Effector memory CD8-positive, alpha-beta T cell (primary cell): ENCODE data around the gene P4HB.

Experiments
- ATAC-seq: fragments of 150-1000 bp; cut with Tn5 transposase; replicated peaks from 2 replicates; pipeline ENCODE4 v1.10.0; 2021; ENCODE audit warnings: mild to moderate bottlenecking, moderate library complexity
- DNase-seq, 3 experiments: peaks; one replicate each; pipeline ENCODE4 v3.0.0; 2021
- H3K27ac Mint-ChIP-seq, 2 donors: one replicate each; pipeline ENCODE4 v1.8.0; 2022; ENCODE audit warnings: mild to moderate bottlenecking in 2 of 2, mixed read lengths in 2 of 2, moderate library complexity in 2 of 2
- H3K27me3 Mint-ChIP-seq, 2 donors: one replicate each; pipeline ENCODE4 v1.8.0; 2022; ENCODE audit warnings: mixed read lengths in 2 of 2
- H3K36me3 Mint-ChIP-seq: one replicate; pipeline ENCODE4 v1.8.0; 2022; ENCODE audit warnings: mild to moderate bottlenecking, moderate library complexity, mixed read lengths; ENCODE audit not compliant: insufficient read depth
- H3K4me1 Mint-ChIP-seq, 2 donors: one replicate each; pipeline ENCODE4 v1.8.0; 2022; ENCODE audit warnings: low read depth in 2 of 2, mixed read lengths in 2 of 2
- H3K4me3 Mint-ChIP-seq, 2 donors: one replicate each; pipeline ENCODE4 v1.8.0; 2022; ENCODE audit warnings: mild to moderate bottlenecking in 2 of 2, mixed read lengths in 2 of 2, moderate library complexity in 2 of 2
- H3K9me3 Mint-ChIP-seq, 2 donors: one replicate each; pipeline ENCODE4 v1.8.0; 2022; ENCODE audit warnings: mixed read lengths in 2 of 2

Gene P4HB

GRCh38 chr17:81858967-81859905, 1.1 kb downstream of the P4HB start:
- H3K27ac Mint-ChIP-seq: peak overlapping the region in 1 of 2 donors; percentile 95
- H3K4me3 Mint-ChIP-seq: peak overlapping the region; percentile 74 to 83
- no peak for ATAC-seq
- DNase-seq: no peak
- H3K36me3 Mint-ChIP-seq: peaks cover 75% of the 10 kb centered on the region
- no peaks in the 10 kb centered on the region for H3K27me3 Mint-ChIP-seq
- no peaks in the 10 kb centered on the region for H3K9me3 Mint-ChIP-seq
- H3K4me1 Mint-ChIP-seq: peaks cover 30 to 38% of the 10 kb centered on the region in 2 donors

GRCh38 chr17:81858170-81858966, 2.0 kb downstream of the P4HB start:
- Mint-ChIP-seq H3K9me3 (no peaks in the 10 kb centered on the region), H3K4me1 (peaks cover 26 to 34% of the 10 kb centered on the region in 2 donors), H3K36me3 (peaks cover 81% of the 10 kb centered on the region), H3K4me3 (peak overlapping the region in 1 of 2 donors; percentile 83), H3K27ac (no peak overlapping the region), H3K27me3 (no peaks in the 10 kb centered on the region)
- ATAC-seq: no peak
- DNase-seq: no peak

GRCh38 chr17:81854974-81855774, 5.2 kb downstream of the P4HB start:
- DNase-seq (no peak), ATAC-seq (no peak)
- Mint-ChIP-seq H3K9me3 (no peaks in the 10 kb centered on the region), H3K27me3 (no peaks in the 10 kb centered on the region), H3K36me3 (peaks cover 86% of the 10 kb centered on the region), H3K4me3 (no peak overlapping the region), H3K27ac (no peak overlapping the region), H3K4me1 (peaks cover 11 to 21% of the 10 kb centered on the region in 2 donors)

- H3K27ac Mint-ChIP-seq: no peak overlapping the region
- no peaks in the 10 kb centered on the region for H3K9me3 Mint-ChIP-seq
- H3K36me3 Mint-ChIP-seq: peaks cover 91% of the 10 kb centered on the region
- no peak overlapping the region for H3K4me3 Mint-ChIP-seq
- peaks cover 5 to 7% of the 10 kb centered on the region in 2 donors for H3K4me1 Mint-ChIP-seq
- no peak for DNase-seq
- no peak for ATAC-seq
- H3K27me3 Mint-ChIP-seq: no peaks in the 10 kb centered on the region
These were observed 8.1 kb downstream of the P4HB start for GRCh38 chr17:81852237-81852636.

GRCh38 chr17:81851423-81851822, 8.9 kb downstream of the P4HB start:
- Mint-ChIP-seq H3K27me3 (no peaks in the 10 kb centered on the region), H3K4me3 (no peak overlapping the region), H3K9me3 (no peaks in the 10 kb centered on the region), H3K36me3 (peaks cover 90% of the 10 kb centered on the region), H3K4me1 (peaks cover 5 to 6% of the 10 kb centered on the region in 2 donors), H3K27ac (no peak overlapping the region)
- DNase-seq (no peak), ATAC-seq (no peak)

- H3K36me3 Mint-ChIP-seq: peaks cover 93% of the 10 kb centered on the region
- no peak overlapping the region for H3K4me3 Mint-ChIP-seq
- H3K27ac Mint-ChIP-seq: peak overlapping the region in 1 of 2 donors; percentile 46
- no peak for DNase-seq
- no peaks in the 10 kb centered on the region for H3K27me3 Mint-ChIP-seq
- H3K9me3 Mint-ChIP-seq: no peaks in the 10 kb centered on the region
- H3K4me1 Mint-ChIP-seq: peaks cover 0 to 3% of the 10 kb centered on the region in 2 donors
- no peak for ATAC-seq
These were observed 10.9 kb downstream of the P4HB start for GRCh38 chr17:81849457-81849856.

- no peaks in the 10 kb centered on the region for H3K9me3 Mint-ChIP-seq
These were observed 13.3 kb downstream of the P4HB start for GRCh38 chr17:81846743-81847689.

GRCh38 chr17:81845881-81846742, 14.2 kb downstream of the P4HB start:
- Mint-ChIP-seq H3K36me3 (peaks cover 85% of the 10 kb centered on the region), H3K9me3 (no peaks in the 10 kb centered on the region), H3K4me3 (no peak overlapping the region), H3K27me3 (no peaks in the 10 kb centered on the region), H3K4me1 (peaks cover 0 to 2% of the 10 kb centered on the region in 2 donors), H3K27ac (no peak overlapping the region)
- ATAC-seq (no peak), DNase-seq (no peak)

More at GRCh38 chr17:81846743-81847689, 13.3 kb downstream of the P4HB start:
- Mint-ChIP-seq H3K4me3 (no peak overlapping the region), H3K4me1 (peaks cover 0 to 2% of the 10 kb centered on the region in 2 donors), H3K27ac (peak overlapping the region in 1 of 2 donors; percentile 38), H3K27me3 (no peaks in the 10 kb centered on the region), H3K36me3 (peaks cover 92% of the 10 kb centered on the region)
- ATAC-seq (no peak), DNase-seq (no peak)

GRCh38 chr17:81845361-81845760, 15.0 kb downstream of the P4HB start:
- H3K4me1 Mint-ChIP-seq: peaks cover 0 to 2% of the 10 kb centered on the region in 2 donors
- no peak overlapping the region for H3K4me3 Mint-ChIP-seq
- no peak for ATAC-seq
- H3K27ac Mint-ChIP-seq: no peak overlapping the region
- no peaks in the 10 kb centered on the region for H3K9me3 Mint-ChIP-seq
- peaks cover 78% of the 10 kb centered on the region for H3K36me3 Mint-ChIP-seq
- no peaks in the 10 kb centered on the region for H3K27me3 Mint-ChIP-seq
- no peak for DNase-seq

- no peak for ATAC-seq
- peaks cover 0 to 2% of the 10 kb centered on the region in 2 donors for H3K4me1 Mint-ChIP-seq
- H3K36me3 Mint-ChIP-seq: peaks cover 77% of the 10 kb centered on the region
These were observed 15.4 kb downstream of the P4HB start for GRCh38 chr17:81844887-81845286.

GRCh38 chr17:81844327-81844851, 15.9 kb downstream of the P4HB start:
- no peak for DNase-seq
- Mint-ChIP-seq H3K9me3 (no peaks in the 10 kb centered on the region), H3K4me1 (peaks cover 0 to 2% of the 10 kb centered on the region in 2 donors), H3K27ac (no peak overlapping the region), H3K27me3 (no peaks in the 10 kb centered on the region), H3K36me3 (peaks cover 73% of the 10 kb centered on the region), H3K4me3 (no peak overlapping the region)
- no peak for ATAC-seq

More at GRCh38 chr17:81844887-81845286, 15.4 kb downstream of the P4HB start:
- no peak for DNase-seq
- Mint-ChIP-seq H3K27me3 (no peaks in the 10 kb centered on the region), H3K27ac (no peak overlapping the region), H3K9me3 (no peaks in the 10 kb centered on the region), H3K4me3 (no peak overlapping the region)
